HL-60/S4 (cell line): ENCODE measurements around the gene OTOG.

Experiments
- in situ Hi-C: fragments of 300-500 bp; cut with MboI; formaldehyde crosslinking; loops from 2 replicates; pipeline ENCODE4 v1.14.3; 2022; ENCODE audit warnings: low sequenced_read_pairs

The OTOG gene

GRCh38 chr11:17599460-17599925 is 52.4 kb downstream of the OTOG start:
- in situ Hi-C loops, result no loop called here

- in situ Hi-C loops, result no loop called here
These were observed 53.5 kb downstream of the OTOG start for GRCh38 chr11:17600316-17601255.

GRCh38 chr11:17601256-17601671 is 54.2 kb downstream of the OTOG start:
- in situ Hi-C loops, result no loop called here

GRCh38 chr11:17601676-17602075 is 54.6 kb downstream of the OTOG start:
- in situ Hi-C loops, result no loop called here

- in situ Hi-C loops, result no loop called here
These were observed 55.3 kb downstream of the OTOG start for GRCh38 chr11:17602105-17603001.

- in situ Hi-C loops, result no loop called here
These were observed 56.2 kb downstream of the OTOG start for GRCh38 chr11:17603056-17603825.

- in situ Hi-C loops, result no loop called here
These were observed 57.3 kb downstream of the OTOG start for GRCh38 chr11:17604201-17604914.

- in situ Hi-C loops, result no loop called here
These were observed 57.8 kb downstream of the OTOG start for GRCh38 chr11:17604915-17605233.

GRCh38 chr11:17605651-17606122 is 58.6 kb downstream of the OTOG start:
- in situ Hi-C loops, result no loop called here

GRCh38 chr11:17606233-17607082 is 59.4 kb downstream of the OTOG start:
- in situ Hi-C loops, result no loop called here

GRCh38 chr11:17607083-17607429 is 60.0 kb downstream of the OTOG start:
- in situ Hi-C loops, result no loop called here

GRCh38 chr11:17607591-17608570 is 60.8 kb downstream of the OTOG start:
- in situ Hi-C loops, result no loop called here

- in situ Hi-C loops, result no loop called here
These were observed 61.8 kb downstream of the OTOG start for GRCh38 chr11:17608821-17609220.

GRCh38 chr11:17609291-17610084 is 62.4 kb downstream of the OTOG start:
- in situ Hi-C loops, result no loop called here

GRCh38 chr11:17610085-17610894 is 63.2 kb downstream of the OTOG start:
- in situ Hi-C loops, result no loop called here

GRCh38 chr11:17611049-17611448 is 64.0 kb downstream of the OTOG start:
- in situ Hi-C loops, result no loop called here
